Breast epithelium (tissue), 4 donors: ENCODE data around the gene PDGFA. TPM values are rescaled to one million over a fixed set of nuclear protein-coding genes. Genes with fewer than 3 reads are reported as not detected.
"Not testable (repeated sequence)": the region's sequence is repeated elsewhere in the genome, so short reads cannot be mapped to it uniquely, and the experiment has no call there.

Experiments used
- DNase-seq, 2 donors: peaks; one replicate each; pipeline ENCODE4 v3.0.0-alpha.2; 2019; ENCODE audit warnings: low spot score in 2 of 2
- H3K27ac ChIP-seq, 2 donors: fragments of 200-600 bp; sonication (generic) in 1 of 2; one replicate each; pipeline ENCODE4 v1.5.1; 2016 to 2019; ENCODE audit warnings: mild to moderate bottlenecking in 1 of 2
- H3K27me3 ChIP-seq, 2 donors: fragments of 200-600 bp; sonication (generic) in 1 of 2; one replicate each; pipeline versions ENCODE4 v1.5.1 to v1.6.0; 2017 to 2019; ENCODE audit warnings: control low read depth in 1 of 2, mild to moderate bottlenecking in 1 of 2
- H3K36me3 ChIP-seq: fragments of 200-600 bp; one replicate; pipeline ENCODE4 v1.5.1; 2019
- H3K4me1 ChIP-seq, 2 donors: fragments of 200-600 bp; sonication (generic); one replicate each; pipeline ENCODE4 v1.5.1; 2016 to 2019; ENCODE audit warnings: control low read depth in 1 of 2
- H3K4me3 ChIP-seq, 3 donors: fragments of 200-600 bp; sonication (generic); 1 replicate in 2 of 3; 2 replicates in 1 of 3; pipeline ENCODE4 v1.5.1; 2016 to 2019; ENCODE audit warnings: mild to moderate bottlenecking in 3 of 3, moderate library complexity in 2 of 3
- H3K9me3 ChIP-seq, 2 donors: fragments of 200-600 bp; sonication (generic) in 1 of 2; one replicate each; pipeline ENCODE4 v1.5.1; 2016 to 2019; ENCODE audit warnings: control low read depth in 1 of 2
- POLR2A ChIP-seq: fragments of 450-650 bp; IDR thresholded peaks from one replicate; pipeline ENCODE4 v1.6.1; 2016; ENCODE audit warnings: antibody characterized with exemption, mild to moderate bottlenecking, moderate library complexity
- POLR2AphosphoS5 ChIP-seq, 3 donors: sonication (generic); formaldehyde crosslinking; IDR thresholded peaks; one replicate each; pipeline ENCODE4 v1.6.1; 2017; ENCODE audit warnings: antibody characterized with exemption in 3 of 3
- intact Hi-C: fragments of 100-400 bp; cut with DNase I; formaldehyde crosslinking; loops from one replicate; pipeline ENCODE4 v1.15.1; 2023; ENCODE audit warnings: low total_unique reads
- total RNA-seq, 3 donors: library from RNA; depleted of rRNA; stranded (reverse); fragments of >200 nt; gene quantifications; one replicate each; pipeline ENCODE4 v1.1.0, GENCODE V29; 2016
- TF ChIP-seq, protein P1 (sequence below), 3 donors: fragments of 450-650 bp; IDR thresholded peaks; one replicate each; pipeline ENCODE4 v1.5.1; 2016 to 2017; ENCODE audit warnings: antibody characterized with exemption in 3 of 3, mild to moderate bottlenecking in 3 of 3, moderate library complexity in 3 of 3

PDGFA gene
- total RNA-seq, 3 donors from 2014 or later: 19.8 to 33.4 (median 31.2) TPM

DNA sequence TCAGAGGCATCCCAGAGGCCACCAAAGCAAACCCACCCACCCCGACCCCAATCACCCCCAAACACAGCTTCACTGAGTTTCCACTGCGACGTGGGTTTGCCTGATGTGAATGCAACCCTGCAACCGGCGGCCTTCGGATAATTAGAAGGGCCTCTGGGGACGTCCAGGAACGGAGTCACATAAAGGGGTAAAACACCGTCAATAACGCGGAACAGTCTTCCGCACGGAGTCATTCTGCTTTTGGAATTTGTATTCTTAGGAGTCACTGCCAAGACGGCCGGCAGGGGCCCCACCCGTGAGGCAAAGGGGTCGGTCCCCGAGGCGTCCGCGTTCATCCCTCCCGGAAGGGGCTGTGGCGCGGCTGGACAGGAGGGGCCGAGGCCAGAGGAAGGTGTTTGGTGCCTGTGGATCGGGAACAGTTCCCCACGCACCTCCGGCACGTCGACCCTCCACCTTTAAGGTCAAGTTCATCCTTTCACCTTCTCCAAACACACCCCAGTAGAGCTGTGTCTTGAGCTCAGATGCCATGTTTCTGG is 36.7 kb upstream of the PDGFA start:
- TF ChIP-seq, protein P1, sequence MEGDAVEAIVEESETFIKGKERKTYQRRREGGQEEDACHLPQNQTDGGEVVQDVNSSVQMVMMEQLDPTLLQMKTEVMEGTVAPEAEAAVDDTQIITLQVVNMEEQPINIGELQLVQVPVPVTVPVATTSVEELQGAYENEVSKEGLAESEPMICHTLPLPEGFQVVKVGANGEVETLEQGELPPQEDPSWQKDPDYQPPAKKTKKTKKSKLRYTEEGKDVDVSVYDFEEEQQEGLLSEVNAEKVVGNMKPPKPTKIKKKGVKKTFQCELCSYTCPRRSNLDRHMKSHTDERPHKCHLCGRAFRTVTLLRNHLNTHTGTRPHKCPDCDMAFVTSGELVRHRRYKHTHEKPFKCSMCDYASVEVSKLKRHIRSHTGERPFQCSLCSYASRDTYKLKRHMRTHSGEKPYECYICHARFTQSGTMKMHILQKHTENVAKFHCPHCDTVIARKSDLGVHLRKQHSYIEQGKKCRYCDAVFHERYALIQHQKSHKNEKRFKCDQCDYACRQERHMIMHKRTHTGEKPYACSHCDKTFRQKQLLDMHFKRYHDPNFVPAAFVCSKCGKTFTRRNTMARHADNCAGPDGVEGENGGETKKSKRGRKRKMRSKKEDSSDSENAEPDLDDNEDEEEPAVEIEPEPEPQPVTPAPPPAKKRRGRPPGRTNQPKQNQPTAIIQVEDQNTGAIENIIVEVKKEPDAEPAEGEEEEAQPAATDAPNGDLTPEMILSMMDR (IDR thresholded peaks at IDR 0.05): no peak
- TF ChIP-seq POLR2A (no peak), POLR2AphosphoS5 (IDR thresholded peaks at IDR 0.05) (no peak)
- no peaks in the 10 kb centered on the region for H3K4me1 ChIP-seq
- H3K9me3 ChIP-seq: no peaks in the 10 kb centered on the region
- no peaks in the 10 kb centered on the region for H3K36me3 ChIP-seq
- no peaks in the 10 kb centered on the region for H3K27me3 ChIP-seq
- H3K4me3 ChIP-seq: no peak overlapping the region
- H3K27ac ChIP-seq: no peak overlapping the region
- DNase-seq: no peak
- intact Hi-C loops: no loop called here

DNA sequence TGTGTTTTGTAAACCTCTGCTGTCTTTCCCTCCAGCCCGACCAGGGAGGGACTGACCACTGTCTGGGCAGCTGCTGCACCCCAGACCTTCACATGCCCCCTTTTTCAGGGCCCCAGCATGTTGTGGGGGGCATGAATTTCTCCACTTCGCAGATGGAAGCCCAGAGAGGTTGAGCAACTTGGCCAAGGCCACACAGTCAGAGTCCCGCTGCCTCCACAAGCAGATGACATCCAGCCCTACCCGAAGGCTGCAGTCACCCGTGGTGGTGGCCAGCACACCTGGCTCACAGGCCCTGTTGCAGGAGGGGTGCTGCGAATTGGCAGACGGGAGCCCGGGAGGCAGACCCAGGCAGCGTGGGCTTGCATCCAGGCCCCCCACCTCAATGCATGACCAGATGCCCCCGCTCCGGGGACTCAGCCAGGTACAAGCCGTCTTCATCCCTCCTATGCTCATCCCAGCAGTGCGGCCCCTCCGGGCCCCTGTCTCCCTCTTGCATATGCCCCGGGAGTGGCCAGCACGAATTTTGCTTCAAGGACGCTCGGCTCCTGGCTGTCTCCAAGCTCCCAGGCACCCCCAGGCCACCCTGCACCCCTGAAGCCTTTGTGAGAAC is 36.0 kb upstream of the PDGFA start:
- Histone ChIP-seq H3K27me3 (no peaks in the 10 kb centered on the region), H3K4me3 (no peak overlapping the region), H3K36me3 (no peaks in the 10 kb centered on the region), H3K9me3 (no peaks in the 10 kb centered on the region), H3K4me1 (no peaks in the 10 kb centered on the region), H3K27ac (no peak overlapping the region)
- DNase-seq: no peak
- intact Hi-C loops: no loop called here
- TF ChIP-seq POLR2AphosphoS5 (IDR thresholded peaks at IDR 0.05) (no peak), POLR2A (no peak)
- TF ChIP-seq, protein P1 (IDR thresholded peaks at IDR 0.05): no peak

DNA sequence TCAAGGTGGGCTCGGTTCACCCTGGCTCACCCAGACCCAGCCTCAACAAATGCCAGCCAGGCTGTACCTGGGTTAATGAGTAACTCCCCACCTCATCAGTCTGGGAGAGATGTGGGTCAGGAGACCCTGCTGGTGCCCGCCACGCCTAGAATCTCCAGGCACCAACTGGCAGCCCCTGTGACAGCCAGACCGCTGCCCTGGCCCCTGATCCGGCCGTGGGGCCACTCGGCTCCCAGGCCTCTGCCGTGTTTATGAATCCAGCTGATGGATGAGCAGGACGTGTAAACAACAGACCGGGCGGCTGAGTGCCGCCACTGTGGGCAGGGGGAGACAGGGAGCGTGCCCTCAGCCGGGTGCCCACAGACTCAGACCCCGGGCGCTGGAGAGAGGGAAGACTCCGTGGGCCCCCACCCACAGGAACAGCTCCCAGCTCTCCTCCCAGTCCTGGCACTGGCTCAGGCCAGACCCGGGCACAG is 34.0 kb upstream of the PDGFA start:
- Histone ChIP-seq H3K27ac (no peak overlapping the region), H3K27me3 (no peaks in the 10 kb centered on the region), H3K4me1 (no peaks in the 10 kb centered on the region), H3K36me3 (no peaks in the 10 kb centered on the region), H3K9me3 (no peaks in the 10 kb centered on the region), H3K4me3 (no peak overlapping the region)
- TF ChIP-seq, protein P1 (IDR thresholded peaks at IDR 0.05): no peak
- TF ChIP-seq POLR2AphosphoS5 (IDR thresholded peaks at IDR 0.05) (no peak), POLR2A (no peak)
- DNase-seq: no peak
- intact Hi-C loops: no loop called here

DNA sequence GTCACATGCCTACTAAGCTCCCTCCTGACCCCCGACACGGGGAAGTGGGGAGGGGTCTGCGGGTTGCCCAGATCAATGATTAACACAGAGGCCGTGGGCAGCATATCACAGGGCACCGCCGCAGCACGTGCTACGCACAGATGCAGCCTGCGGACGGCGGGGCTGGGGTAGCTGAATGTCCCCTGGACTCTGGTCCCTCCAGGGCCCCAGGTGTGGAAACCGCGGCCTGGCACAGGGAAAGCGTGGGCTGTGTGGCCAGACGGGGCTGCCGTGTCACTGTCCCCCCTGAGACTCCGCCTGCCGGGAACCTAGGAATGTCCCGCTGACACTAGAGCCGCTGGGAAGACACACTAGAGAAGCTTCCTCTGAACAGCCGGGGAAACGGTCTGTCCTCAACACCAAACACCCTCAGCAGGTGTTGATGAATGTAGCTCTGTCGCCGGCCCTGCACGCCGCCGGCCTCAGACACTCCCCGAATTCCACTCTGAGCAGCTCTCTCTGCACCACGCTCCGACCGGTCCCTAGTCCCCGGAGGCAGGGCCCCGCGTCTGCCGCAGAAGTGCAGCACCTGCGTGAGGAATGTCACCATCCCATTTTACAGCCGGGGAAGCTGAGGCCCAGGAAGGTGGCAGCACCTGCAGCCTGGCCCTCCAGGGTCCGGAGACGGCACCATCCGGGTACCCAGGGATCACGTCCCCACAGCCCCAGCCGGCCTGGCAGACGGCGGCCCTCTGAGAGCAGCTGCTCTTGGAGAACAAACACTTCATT is 33.4 kb upstream of the PDGFA start:
- Histone ChIP-seq H3K4me1 (no peaks in the 10 kb centered on the region), H3K4me3 (no peak overlapping the region), H3K27me3 (no peaks in the 10 kb centered on the region), H3K27ac (no peak overlapping the region), H3K9me3 (no peaks in the 10 kb centered on the region), H3K36me3 (no peaks in the 10 kb centered on the region)
- intact Hi-C loops: no loop called here
- no peak for DNase-seq
- no peak for TF ChIP-seq POLR2A
- no peak for TF ChIP-seq POLR2AphosphoS5 (IDR thresholded peaks at IDR 0.05)
- TF ChIP-seq, protein P1 (IDR thresholded peaks at IDR 0.05): no peak

DNA sequence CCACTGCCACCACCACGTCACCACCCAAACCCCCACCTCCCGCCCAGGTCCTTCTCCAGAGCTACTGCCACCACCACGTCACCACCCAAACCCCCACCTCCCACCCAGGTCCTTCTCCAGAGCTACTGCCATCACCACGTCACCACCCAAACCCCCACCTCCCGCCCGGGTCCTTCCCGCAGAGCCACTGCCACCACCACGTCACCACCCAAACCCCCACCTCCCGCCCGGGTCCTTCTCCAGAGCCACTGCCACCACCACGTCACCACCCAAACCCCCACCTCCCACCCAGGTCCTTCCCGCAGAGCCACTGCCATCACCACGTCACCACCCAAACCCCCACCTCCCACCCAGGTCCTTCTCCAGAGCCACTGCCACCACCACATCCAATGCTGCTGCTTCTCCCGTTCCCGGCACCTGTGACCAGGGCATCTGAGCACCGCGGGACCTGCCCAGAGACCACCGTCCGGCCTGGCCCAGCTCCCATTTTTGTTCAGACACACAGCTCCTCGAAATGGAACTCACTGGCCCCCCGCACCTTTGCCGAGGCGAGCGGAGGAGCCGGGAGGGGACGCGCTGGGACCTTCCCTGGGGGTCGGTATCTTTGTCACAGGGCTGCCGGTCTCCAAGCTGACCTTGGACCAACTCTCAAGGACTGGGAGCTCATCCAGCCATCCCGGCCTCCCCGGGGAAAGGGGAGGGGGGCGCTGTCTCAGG is 32.7 kb upstream of the PDGFA start:
- DNase-seq, H3K4me1 ChIP-seq, H3K4me3 ChIP-seq, H3K36me3 ChIP-seq, H3K27ac ChIP-seq, intact Hi-C loops, H3K9me3 ChIP-seq, H3K27me3 ChIP-seq: not testable (repeated sequence)

DNA sequence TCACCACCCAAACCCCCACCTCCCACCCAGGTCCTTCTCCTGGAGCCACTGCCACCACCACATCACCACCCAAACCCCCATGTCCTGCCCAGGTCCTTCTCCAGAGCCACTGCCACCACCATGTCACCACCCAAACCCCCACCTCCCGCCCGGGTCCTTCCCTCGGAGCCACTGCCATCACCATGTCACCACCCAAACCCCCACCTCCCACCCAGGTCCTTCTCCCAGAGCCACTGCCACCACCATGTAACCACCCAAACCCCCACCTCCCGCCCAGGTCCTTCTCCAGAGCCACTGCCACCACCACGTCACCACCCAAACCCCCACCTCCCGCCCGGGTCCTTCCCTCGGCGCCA is 31.9 kb upstream of the PDGFA start:
- H3K4me1 ChIP-seq, H3K9me3 ChIP-seq, H3K36me3 ChIP-seq, DNase-seq, H3K27ac ChIP-seq, H3K27me3 ChIP-seq, H3K4me3 ChIP-seq, intact Hi-C loops: not testable (repeated sequence)
